GM18870 (cell line): Measurements from ENCODE around the gene KLHL26.

Source experiments
- ATAC-seq: cut with Tn5 transposase; IDR thresholded peaks from one replicate; pipeline ENCODE4 v1.9.1; 2021; ENCODE audit warnings: moderate library complexity; ENCODE audit not compliant: unreplicated experiment

KLHL26 gene

DNA sequence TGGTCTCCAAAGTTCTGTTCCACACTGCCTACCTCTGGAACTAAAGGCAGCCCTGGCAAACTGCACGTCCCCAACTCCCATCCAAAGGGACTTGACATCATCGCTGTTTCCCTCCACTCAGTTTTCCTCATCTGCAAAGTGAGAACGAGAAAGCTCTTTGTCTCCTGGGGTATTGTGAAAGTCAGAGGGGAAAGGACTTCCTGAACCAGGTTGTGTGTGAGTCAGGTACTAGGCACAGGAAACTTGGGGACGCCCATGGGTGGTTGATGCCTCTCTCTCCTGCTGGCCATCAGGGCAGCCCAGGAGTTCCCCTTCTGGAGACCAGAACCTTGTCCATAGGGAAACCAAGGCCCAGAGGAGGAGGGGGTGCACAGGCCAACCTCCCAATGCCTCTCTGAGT lies 35.0 kb upstream of the KLHL26 start:
- ATAC-seq = no peak

DNA sequence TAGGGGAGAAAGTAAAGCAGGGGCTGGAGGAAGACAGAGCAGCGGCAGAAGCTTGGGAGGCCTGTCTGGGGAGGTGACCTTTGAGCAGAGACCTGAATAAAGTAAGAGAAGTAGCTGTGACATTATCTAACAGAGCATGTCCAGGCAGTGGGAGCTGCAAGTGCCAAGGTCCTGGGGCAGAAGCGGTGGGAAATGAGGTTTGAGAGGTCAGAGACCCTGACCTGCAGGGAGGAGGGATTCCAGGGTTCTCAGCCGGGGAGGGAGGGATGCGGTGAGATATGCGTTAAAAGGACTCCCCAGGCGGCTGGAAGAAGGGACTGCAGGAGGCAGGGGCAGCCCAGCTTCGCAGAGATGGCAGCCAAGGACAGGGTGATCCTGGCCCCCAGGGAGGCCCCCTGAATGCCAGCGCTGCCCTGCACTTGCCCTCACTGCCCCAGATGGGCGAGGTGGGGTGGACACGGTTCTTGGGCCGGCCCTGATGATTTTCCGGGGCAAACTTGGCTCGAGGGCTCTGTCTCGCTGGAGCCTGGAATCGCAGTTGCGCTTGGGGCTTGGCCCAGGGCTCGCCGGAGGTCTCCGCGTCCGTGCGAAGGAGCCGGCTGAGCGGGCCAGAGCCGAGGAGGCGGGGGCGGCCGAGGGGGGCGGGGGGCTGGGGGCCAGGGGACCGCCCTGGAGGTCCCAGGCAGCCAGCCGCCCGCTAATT lies 33.4 kb upstream of the KLHL26 start:
- no peak for ATAC-seq

DNA sequence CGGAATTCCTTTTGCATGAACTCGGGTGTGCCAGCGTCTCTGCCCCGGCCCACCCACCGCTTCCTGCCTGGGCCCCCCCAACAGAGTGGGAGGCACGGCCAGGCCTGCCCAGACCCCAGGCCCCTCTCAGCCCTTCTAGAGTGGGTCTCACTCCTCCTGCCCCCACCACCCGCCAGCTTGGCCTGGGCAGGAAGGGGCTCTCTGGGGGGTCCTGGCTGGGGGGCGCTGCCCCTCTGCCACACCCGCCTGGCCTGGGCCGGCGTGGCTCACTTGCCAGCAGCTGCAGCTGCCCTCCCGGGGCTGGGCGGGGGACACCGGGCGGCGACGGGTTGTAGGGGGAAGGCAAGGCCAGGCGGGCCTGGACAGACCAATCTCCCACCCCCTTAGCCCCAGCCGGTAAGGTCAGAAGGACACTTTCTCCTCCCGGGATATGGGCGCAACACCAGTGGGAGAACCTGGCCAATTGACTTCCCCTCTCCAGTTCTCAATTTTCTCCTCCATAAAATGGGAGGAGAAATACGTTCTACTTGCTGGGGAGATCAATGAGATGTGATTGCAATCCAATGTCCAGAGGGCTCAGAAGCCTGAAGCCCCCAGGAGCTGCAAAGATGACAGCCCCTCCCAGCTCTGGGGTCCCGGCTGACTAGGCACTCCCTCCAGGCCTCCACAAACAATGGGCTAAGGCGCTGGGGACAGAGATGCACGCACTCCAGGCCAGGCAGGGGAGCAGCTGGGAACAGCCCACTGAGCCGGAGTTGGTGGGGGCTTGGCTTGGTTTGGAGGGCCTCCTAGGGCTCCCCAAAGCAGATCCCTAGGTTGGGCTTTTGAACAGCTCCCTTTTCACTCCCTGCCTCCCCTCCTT lies 32.6 kb upstream of the KLHL26 start:
- no peak for ATAC-seq

DNA sequence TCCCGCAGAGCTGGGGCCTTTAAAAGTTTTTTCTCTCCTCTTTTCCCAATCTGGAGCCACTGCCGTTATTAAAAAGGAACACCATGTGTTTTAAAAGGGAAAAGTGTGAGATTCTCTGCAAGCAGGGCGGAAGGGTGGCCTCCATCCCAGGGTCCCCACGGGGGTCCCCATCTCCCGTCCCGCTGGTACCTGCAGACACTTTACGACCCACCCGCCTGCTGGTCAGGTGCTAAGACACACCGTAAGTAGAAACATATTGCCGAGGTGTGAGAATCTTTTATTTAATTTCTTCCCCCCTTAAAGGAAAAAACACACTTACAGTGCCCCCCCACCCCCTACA lies 32.0 kb upstream of the KLHL26 start:
- ATAC-seq = no peak

DNA sequence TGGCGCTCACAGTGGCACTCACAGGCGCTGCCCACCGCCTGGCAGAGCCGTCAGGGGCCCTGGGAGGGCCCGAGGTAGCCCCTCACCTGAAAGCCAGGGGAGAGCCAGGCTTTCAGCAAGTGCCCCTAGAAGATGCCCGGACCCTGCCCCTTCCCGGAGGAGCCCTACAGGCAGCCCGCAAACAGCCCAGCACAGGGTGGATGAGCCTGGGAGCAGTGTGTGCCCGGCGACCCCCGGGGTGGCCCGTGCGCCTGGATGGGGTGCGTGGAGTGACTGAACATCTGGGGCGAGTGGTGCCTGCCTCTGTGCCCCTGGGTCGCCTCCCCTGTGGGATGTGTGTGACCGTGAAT lies 31.7 kb upstream of the KLHL26 start:
- ATAC-seq = no peak

DNA sequence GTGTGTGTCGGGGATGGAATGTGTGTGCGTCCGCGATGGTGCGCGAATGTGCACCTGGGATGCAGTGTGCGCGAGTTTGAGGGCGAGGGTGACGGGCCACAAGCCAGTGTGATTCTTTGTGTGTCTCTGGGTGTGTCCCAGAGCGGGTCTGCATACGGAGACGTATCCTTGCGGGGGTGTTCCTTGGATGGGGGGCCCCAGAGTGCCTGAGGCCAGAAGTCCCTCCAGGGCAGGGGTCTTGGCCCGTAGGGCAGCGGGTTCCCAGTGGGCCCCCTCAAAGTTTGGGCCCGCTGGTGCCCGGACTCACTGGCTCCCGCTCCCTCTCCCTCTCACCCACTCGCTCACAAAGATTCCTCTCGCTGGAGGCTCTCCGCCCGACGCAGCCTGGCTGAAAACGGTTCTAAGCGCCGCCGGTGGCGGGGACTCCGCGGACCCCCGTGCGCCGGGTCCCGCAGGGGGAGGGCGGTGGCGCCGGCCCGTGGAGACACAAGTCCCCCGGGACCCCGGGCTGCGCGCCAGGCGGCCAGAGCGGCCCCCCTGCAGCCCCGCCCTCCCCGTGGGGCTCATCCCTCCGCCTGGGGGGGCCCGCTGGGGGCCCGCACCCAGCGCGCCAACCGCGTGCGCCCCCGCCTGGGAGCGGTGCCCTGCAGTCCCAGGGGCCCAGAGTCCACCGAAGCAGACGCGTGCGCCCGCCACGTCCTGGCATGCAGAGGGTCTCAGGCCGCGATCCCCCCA lies 31.1 kb upstream of the KLHL26 start:
- no peak for ATAC-seq

DNA sequence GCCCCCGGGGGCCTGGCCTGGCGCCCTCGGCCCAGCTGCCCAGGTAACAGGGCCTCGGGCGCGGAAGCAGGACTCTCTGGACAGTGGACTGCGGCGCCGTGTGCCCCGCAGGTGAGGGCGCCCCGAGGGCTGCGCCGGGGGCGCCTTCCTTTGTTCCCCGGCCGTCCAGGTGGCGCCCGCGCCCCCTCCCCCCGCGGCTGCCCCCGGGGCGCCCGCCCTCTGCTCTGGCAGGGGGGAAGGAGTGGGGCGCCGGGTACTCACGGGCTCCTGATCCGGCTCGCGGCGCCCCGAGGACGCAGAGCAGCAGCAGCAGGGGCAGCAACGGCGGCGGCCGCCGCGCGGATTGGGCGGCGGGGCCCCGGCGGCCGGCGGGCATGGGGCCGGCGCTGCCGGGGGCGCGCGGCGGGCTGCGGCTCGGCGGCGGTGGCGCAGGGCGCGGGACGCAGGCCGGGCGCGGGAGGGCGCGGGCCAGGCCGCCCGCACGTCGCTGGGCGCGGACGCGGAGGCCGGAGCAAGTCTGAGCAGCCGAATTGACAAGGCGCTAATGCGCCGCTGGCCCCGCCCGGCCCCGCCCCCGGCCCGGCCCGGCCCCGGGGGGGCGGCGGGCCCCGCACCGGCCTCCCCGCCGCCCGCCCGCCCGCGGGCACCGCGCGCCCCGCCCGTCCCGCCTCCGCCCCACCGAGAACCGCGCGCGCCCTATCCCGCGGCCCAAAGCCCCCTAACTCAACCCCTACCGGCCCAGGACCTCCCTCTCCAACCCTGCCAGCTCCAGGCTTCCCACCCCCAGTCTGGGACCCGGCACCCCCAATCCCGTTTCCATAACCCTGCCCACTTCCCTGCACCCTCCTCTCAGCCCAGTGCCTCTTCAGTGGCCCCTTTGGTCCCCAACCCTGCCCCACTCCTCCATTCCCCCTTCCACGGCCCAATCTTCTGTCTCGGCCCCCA lies 30.3 kb upstream of the KLHL26 start, which contains the start of gene CRLF1:
TSS of gene CRLF1 (minus strand) at position 519 of the 945 bp plus-strand sequence. CDS start at position 376, 143 bp downstream.
- no peak for ATAC-seq

DNA sequence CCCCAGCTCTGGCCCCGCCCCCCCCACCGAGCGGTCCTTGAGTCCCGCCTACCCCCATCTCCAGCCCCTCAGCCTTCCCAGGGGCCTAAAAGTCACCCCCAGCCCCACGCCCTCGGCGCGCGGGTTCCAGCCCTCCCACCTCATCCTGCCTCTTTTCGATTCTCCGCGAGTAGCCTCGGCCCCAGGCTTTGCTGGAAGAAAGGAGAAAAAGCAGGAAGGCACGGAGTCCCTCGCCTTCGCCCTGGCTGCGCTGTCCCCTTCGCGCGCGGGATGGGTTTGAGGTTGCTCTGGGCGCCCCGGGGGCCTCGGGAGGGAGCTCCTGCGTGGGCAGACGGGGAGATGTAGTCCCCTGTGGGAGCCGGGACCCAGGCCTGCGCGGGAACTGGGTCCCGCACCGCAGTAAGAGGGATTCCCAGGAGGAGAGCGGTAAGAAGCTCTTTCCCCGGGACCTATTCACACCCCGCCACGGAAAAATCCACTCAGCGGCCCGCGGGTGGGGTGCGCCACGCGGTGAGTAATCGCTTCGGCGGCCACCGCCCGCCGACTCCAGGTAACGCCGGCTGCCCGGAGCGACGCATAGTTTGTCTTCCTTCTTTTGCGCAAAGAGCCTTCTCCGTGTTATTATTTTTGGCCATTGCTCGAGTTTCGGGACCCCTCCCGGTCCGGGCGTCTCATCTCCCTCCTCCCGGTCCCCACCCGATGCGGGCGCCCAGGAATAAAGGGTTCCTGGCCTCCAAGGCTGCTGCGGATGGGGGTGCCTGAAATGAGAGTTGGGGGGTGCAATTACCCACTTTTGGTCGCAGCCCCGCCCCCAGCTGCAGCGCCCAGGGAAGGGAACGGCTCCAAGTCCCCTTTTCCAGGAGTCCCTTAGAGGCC lies 29.4 kb upstream of the KLHL26 start:
- no peak for ATAC-seq

DNA sequence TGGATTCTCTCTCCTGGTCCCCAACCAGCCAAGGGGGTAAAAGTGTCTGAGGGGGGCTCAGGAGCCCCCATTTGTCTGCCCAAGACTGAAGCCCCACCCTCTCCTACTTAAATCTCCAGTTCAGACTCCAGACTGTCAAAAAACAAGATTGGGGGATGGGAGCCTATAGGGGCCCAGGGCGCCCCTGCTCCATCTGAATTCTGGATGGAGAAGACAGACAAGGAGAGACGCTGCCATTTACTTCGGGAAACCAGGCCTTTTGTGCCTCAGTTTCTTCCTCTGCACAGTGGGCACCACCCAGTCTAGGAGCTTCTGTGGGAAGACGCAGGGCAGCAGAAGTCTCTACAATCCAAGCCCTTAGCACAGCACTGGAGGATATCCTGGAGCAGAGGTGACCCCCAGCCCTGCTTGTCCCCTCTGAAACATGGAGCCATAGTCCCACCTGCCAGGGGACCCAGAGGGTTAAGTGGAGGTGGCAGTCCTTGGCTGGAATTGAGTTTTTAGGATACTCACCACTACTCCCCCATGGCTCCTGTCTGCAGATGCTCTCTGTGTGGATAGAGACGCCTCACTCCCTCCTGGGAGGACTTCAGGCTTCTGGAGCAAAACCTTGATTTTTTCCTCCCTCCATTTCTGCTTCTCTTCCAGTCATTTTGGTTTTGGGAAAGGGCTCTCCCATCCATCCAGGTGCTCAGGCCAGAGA lies 28.6 kb upstream of the KLHL26 start:
- no peak for ATAC-seq

DNA sequence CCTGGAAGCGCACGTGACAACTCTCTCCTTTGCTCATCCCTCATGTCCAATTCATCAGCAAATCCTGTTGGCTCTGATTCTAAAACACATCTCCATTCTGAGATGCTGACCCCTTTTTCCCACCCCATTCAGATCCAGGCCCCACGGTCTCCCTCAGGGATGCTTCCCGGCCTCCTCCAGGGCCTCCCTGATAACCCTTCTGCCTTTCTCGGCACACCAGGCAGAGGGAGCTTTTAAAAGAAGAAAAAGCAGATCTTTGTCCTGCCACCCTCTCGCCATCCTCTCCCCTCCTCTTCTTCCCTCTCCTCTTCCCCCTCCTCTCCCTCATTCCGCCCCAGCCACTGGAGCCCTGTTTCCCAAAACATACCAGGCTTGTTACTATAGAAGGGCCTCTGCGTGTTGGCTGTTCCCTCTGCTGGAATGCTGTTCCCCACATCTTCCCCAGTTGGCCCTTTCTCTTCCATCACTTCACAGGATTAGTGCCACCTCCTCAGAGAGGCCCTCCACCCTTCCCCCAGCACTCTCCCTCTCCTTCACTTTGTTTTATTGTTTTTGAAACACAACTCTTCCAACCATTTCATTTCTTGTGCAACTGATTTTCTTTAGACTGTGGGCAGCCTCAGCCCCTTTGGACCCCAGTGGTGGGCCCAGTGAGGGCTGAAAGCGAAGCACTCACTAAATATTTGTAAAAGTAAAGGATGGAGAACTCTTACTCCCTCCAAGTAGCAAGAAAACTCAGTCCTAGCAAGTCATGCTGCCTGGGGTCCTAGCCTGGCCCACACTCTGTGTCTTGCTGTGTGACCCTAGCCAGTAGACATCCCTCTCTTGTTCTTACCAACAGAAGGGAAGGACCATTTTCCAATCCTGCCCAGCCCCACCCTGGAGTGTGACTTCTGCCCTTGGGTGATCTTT lies 27.8 kb upstream of the KLHL26 start:
- no peak for ATAC-seq

DNA sequence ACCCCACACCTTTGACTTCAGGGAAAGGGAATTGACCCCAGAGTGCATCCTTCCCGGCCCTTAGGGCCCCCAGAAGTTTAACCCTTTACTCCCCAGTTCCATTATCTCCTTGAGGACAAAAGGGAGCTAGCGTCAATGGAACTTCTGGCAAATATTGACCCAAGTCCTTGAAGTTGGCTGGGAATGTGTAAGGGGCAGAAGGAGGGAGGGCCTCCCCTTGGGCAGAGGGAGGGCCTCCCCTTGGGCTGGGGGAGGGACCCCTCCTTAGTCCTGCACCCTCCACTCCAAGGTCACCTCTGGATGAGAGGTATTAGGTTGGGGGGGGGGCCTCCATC lies 27.1 kb upstream of the KLHL26 start:
- no peak for ATAC-seq

DNA sequence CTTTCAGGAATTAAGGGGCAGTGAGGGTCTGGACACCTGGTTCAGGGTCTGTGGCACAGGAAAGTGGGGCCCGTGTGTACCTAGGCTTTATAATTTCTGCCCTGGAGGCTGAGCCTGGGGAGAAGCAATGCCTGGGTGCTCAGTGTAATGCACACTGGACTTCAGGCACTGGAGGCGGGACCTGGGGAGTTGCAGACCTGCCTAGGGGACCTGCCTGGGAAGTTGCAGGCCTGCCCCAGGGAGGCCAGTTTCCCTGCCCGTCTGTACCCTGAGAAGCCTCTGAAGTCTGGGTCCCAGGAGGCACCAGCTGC lies 26.6 kb upstream of the KLHL26 start:
- no peak for ATAC-seq

DNA sequence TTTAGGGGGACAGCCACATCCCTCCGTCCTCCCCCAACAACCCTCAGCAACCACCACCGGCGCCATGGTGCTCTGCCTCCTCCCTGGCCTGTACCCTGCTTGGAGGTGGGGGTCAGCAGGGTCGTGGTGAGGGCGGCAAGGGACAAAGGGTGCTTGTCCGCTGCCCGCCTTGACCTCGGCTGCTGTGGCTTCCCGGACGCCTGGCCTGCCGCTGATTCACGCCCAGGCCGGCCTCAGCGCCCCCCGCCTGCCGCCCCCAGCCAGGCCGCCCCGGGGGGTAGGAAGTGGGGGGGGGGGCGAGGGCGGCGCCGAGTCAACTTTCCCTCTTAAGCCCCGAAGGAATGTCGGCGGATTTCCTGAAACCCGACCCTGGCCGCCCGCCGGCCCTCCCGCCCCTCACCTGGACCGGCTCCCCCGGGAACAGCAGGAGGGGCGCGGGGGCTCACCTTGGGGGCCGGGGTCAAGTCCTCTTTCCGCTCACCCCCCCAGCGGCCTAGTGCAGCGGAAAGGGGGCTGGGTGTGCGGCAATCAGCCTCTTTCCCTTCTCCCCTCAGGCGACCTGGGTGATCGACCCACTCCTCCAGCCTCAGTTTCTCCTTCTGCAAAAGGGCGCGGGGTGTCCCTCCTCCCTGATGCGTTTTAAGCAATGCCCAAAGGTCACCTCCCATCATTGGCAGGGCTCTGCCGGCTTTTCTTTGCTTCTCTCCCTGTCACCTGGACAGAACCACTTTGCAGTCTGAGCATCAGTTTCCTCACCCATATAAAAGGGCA lies 26.1 kb upstream of the KLHL26 start:
- no peak for ATAC-seq

DNA sequence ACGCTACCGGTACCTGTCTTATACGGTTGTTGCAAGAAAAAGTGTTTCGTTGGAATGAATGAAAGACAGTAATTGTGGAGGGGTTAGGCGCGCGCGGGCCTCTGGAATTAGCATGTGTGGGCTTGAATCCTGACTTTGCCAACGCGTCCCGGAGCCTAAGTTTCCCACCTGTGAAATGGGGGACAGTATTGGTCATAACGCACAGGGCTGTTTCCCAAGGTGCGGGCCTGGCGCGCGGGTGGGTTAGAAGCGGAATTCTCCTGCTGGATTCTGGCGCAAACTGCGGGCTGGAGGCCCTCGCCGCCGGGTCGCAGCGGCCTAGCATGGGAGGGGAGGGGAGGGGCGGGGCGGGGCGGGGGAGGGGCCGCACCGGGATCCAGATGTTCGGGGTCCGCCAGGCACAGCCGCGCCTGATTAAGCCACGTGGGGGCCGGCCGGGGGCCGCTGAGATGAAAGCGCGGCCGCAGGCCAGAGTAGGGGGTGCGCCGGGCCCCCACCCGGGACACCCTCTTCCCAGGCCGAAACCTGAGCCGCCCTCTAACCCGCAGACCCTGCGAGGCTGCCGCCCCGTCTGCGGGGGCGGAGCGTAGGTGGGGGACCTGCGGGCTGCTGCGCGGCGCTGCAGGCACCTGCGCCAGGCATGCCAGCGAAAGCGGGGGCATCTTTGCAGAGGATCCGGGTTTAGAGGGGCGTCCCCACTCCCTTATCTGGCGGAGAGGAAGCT lies 25.3 kb upstream of the KLHL26 start:
- ATAC-seq = no peak

DNA sequence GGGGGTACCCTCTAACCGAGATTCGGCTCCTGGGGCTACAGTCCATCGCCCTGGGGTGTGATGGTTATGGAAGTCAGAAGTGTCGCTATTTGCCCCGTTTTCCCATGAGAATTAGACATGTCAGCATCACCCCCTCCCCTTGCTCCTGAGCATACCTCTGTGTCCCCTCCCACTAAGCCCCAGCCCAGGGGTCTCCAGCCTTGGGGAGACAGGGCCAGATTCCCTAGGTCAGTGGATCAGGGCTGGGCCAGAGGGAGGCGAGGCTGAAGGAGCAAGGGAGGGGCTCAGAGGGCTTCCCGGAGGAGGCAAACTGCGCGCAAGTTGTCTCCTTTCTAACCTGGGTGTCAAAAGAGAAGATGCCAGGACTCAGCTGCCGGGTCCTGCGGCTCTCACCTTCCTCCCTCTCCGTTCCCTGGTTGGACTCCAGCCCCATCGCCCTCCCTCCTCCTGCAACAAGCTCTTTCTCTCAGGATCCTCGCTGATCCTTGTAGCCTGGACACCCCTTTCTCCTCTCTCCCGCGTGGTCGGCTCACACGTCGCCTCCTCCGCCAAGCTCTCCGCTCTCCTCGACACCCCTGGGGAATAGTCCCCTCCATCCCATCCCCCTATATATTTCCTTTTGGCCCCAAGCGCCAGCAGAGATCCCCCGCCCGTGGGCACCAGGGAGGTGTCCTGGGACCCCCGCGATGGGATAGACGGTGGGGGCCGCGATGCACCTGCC lies 24.6 kb upstream of the KLHL26 start:
- ATAC-seq = no peak
